K562 (cell line): Measurements from ENCODE around the gene DDX5. TPM values are rescaled to one million over a fixed set of nuclear protein-coding genes. Genes with fewer than 3 reads are reported as not detected.
A peak's percentile ranks its signal among the peaks of the same experiment; 100 is the strongest.

Experiments
- ATAC-seq: fragments of 200-7000 bp; cut with Tn5 transposase; 3 replicates; pipeline ENCODE4 v1.9.1; 2020; ENCODE audit warnings: moderate library complexity
- BruUV-seq: library from RNA; stranded (reverse); fragments of 400-500 nt; replicated peaks from 2 replicates; lab custom pipeline; 2021; lab: Mats Ljungman, UMichigan
- CTCF ChIA-PET: fragments of 300-600 bp; formaldehyde crosslinking; extraction: SDS; loops from one replicate; lab custom pipeline; 2021; ENCODE audit warnings: low intra/inter-chr PET ratio; lab: Yijun Ruan, JAX
- POLR2A ChIA-PET: fragments of 300-600, 350-650 bp; sonication (Branson Sonifier 250); formaldehyde crosslinking; extraction: SDS; loops from one replicate; lab custom pipeline; 2021; ENCODE audit warnings: antibody characterized with exemption, inconsistent platforms; lab: Yijun Ruan, JAX
- DNase-seq, 4 experiments: peaks; one replicate each; pipeline versions ENCODE4 v3.0.0 to v3.0.0-alpha.2; 2011 to 2018; ENCODE audit warnings: low spot score in 3 of 4, mixed read lengths in 3 of 4; ENCODE audit errors: extremely low read depth in 1 of 4
- FAIRE-seq: peaks from 2 replicates; lab custom pipeline; 2011; peaks lifted over from hg19 to GRCh38; lab: Jason Lieb, UNC
- H2AFZ ChIP-seq: 2 replicates; pipeline ENCODE4 v1.6.0; 2011; ENCODE audit warnings: low read depth, low read length, control low read depth, inconsistent platforms
- H3K27ac ChIP-seq: fragments of 200-600 bp; 3 replicates; pipeline ENCODE4 v1.8.0; 2011; ENCODE audit warnings: low read depth, mild to moderate bottlenecking, control low read depth, inconsistent platforms, low read length, moderate library complexity, mixed read lengths; ENCODE audit errors: extremely low read depth
- H3K27me3 ChIP-seq, 2 experiments: fragments of 300-600 bp in 1 of 2; 2 replicates in 1 of 2; 3 replicates in 1 of 2; pipeline versions ENCODE4 v1.6.0 to v1.8.0; 2011; ENCODE audit warnings: inconsistent platforms in 2 of 2, low read length in 2 of 2, mild to moderate bottlenecking in 1 of 2, mixed read lengths in 1 of 2, moderate library complexity in 1 of 2; ENCODE audit not compliant: control insufficient read depth in 2 of 2, insufficient read depth in 2 of 2
- H3K36me3 ChIP-seq: fragments of 300-600 bp; 3 replicates; pipeline ENCODE4 v1.8.0; 2011; ENCODE audit warnings: mild to moderate bottlenecking, low read length, inconsistent platforms; ENCODE audit not compliant: control insufficient read depth, insufficient read depth
- H3K4me1 ChIP-seq, 2 experiments: fragments of 200-600 bp in 1 of 2; replicated peaks in 1 of 2; 2 replicates in 1 of 2; 3 replicates in 1 of 2; pipeline versions ENCODE4 v1.5.1 to v1.8.0; 2011; ENCODE audit warnings: inconsistent platforms in 2 of 2, low read length in 2 of 2, mild to moderate bottlenecking in 1 of 2, mixed read lengths in 1 of 2, moderate library complexity in 1 of 2; ENCODE audit not compliant: control insufficient read depth in 2 of 2, insufficient read depth in 2 of 2
- H3K4me2 ChIP-seq: 2 replicates; pipeline ENCODE4 v1.6.1; 2011; ENCODE audit warnings: low read length, control low read depth, inconsistent platforms, mixed read lengths; ENCODE audit not compliant: insufficient read depth
- H3K4me3 ChIP-seq: fragments of 200-600 bp; sonication (generic), shearing (Covaris generic); 2 replicates; pipeline ENCODE4 v1.5.1; 2016; ENCODE audit warnings: control low read depth, inconsistent platforms
- H3K79me2 ChIP-seq: fragments of 200-600 bp; 3 replicates; pipeline ENCODE4 v1.8.0; 2011; ENCODE audit warnings: low read length, inconsistent platforms; ENCODE audit not compliant: control insufficient read depth, insufficient read depth
- H3K9ac ChIP-seq, 2 experiments: 2 replicates each; pipeline versions ENCODE4 v1.6.0 to v1.6.1; 2011; ENCODE audit warnings: low read depth in 2 of 2, low read length in 2 of 2, control low read depth in 1 of 2, inconsistent platforms in 1 of 2, mild to moderate bottlenecking in 1 of 2, mixed read lengths in 1 of 2; ENCODE audit not compliant: insufficient read depth in 1 of 2
- H3K9me1 ChIP-seq: one replicate; pipeline ENCODE4 v1.6.0; 2011; ENCODE audit warnings: inconsistent platforms, mild to moderate bottlenecking, low read length, moderate library complexity; ENCODE audit not compliant: control insufficient read depth, insufficient read depth
- H3K9me3 ChIP-seq: replicated peaks from 2 replicates; pipeline ENCODE4 v1.5.1; 2011; ENCODE audit warnings: low read depth, low read length, inconsistent platforms; ENCODE audit not compliant: control insufficient read depth, insufficient read depth
- H4K20me1 ChIP-seq: replicated peaks from 2 replicates; pipeline ENCODE4 v1.6.1; 2011; ENCODE audit warnings: low read length, inconsistent platforms, mixed read lengths; ENCODE audit not compliant: control insufficient read depth, insufficient read depth
- E2F6 ChIP-seq, 2 experiments: IDR thresholded peaks; 2 replicates each; pipeline ENCODE4 v1.6.1; 2011; ENCODE audit warnings: borderline replicate concordance in 1 of 2, control low read depth in 1 of 2, low read depth in 1 of 2, low read length in 1 of 2, mild to moderate bottlenecking in 1 of 2, mixed read lengths in 1 of 2, moderate library complexity in 1 of 2; ENCODE audit not compliant: insufficient read depth in 1 of 2, insufficient read length in 1 of 2, poor library complexity in 1 of 2, severe bottlenecking in 1 of 2; ENCODE audit errors: extremely low read depth in 1 of 2
- FOSL1 ChIP-seq: fragments of 200-800 bp; sonication (Bioruptor generic); conservative IDR thresholded peaks from 2 replicates; pipeline ENCODE4 v1.6.1; 2016; ENCODE audit warnings: missing genetic modification characterization, missing compliant biosample characterization
- HNRNPL ChIP-seq: fragments of 200-400 bp; formaldehyde crosslinking; IDR thresholded peaks from 2 replicates; pipeline ENCODE4 v1.6.1; 2017; ENCODE audit warnings: low read depth, mild to moderate bottlenecking, low read length
- RBM25 ChIP-seq: fragments of 200-400 bp; formaldehyde crosslinking; IDR thresholded peaks from 2 replicates; pipeline ENCODE4 v1.6.1; 2018; ENCODE audit warnings: low read length, low read depth, moderate library complexity; ENCODE audit not compliant: severe bottlenecking
- ZNF121 ChIP-seq: sonication (generic); formaldehyde crosslinking; conservative IDR thresholded peaks from 2 replicates; pipeline ENCODE4 v1.8.0; 2022; ENCODE audit warnings: missing genetic modification reagents
- WGBS: fragments of 100-300 bp; shearing (Covaris generic); methylation state at CpG from one replicate; pipeline ENCODE4 v1.1.6; 2016; ENCODE audit warnings: low coverage, mixed read lengths; ENCODE audit not compliant: insufficient coverage; ENCODE audit errors: missing lambda C conversion rate; 5-methylcytosine and 5-hydroxymethylcytosine counted together
- in situ Hi-C: fragments of 300-500 bp; cut with MboI; formaldehyde crosslinking; loops from 4 replicates; pipeline ENCODE4 v1.15.0; 2018; ENCODE audit warnings: inconsistent platforms, mixed read lengths
- intact Hi-C: fragments of 100-400 bp; cut with micrococcal nuclease; formaldehyde crosslinking; loops from 2 replicates; pipeline ENCODE4 v1.14.2; 2022
- polyA plus RNA-seq, 8 experiments: library from polyadenylated mRNA; depleted of rRNA in 4 of 8; stranded (reverse) in 5 of 8; unstranded in 3 of 8; fragments of >200 nt; fragmentation: Nextera tagmentation in 2 of 8; fragmentation: Illumina TruSeq in 1 of 8; extraction: Ambion mirVana in 2 of 8; extraction: Trizol in 1 of 8; gene quantifications; 2 replicates each; pipeline versions ENCODE4 v1.2.1 to v1.2.3, GENCODE V29; 2011 to 2014; ENCODE audit warnings: inconsistent platforms in 1 of 8, missing spikeins in 1 of 8
- total RNA-seq, 7 experiments: library from RNA; depleted of rRNA in 6 of 7; stranded (reverse); fragments of >200 nt in 6 of 7; fragmentation: Illumina TruSeq in 2 of 7; extraction: Trizol in 2 of 7; gene quantifications; 2 replicates each; pipeline versions ENCODE4 v1.2.1 to v1.2.3, GENCODE V29; 2011 to 2021; ENCODE audit warnings: low replicate concordance in 1 of 7

Gene DDX5
- total and polyA plus RNA-seq, 9 of the 15 experiments (the other 6 are each of a cell fraction or from before 2014, with no cell fraction given), result 306 to 1,639 (median 604) TPM

- Histone ChIP-seq H3K9me1 (no peaks in the 10 kb centered on the region), H3K4me3 (no peak overlapping the region), H3K9ac (no peak overlapping the region), H3K79me2 (peaks cover 25% of the 10 kb centered on the region), H3K4me2 (no peak overlapping the region), H4K20me1 (no peaks in the 10 kb centered on the region), H3K27me3 (no peaks in the 10 kb centered on the region), H3K36me3 (peaks cover 95% of the 10 kb centered on the region), H3K4me1 (no peaks in the 10 kb centered on the region), H3K27ac (no peak overlapping the region), H2AFZ (no peak overlapping the region), H3K9me3 (no peaks in the 10 kb centered on the region; the same call in 1 of the 2 replicates)
- in situ Hi-C loops, result no loop called here
- intact Hi-C loops, result no loop called here
- CTCF ChIA-PET, result no interaction called here
- BruUV-seq, result no TSS peak
- DNase-seq, result no peak
- no peak for ATAC-seq
- POLR2A ChIA-PET, result interaction anchor here (2.2 kb wide), 1 partner anchor 10 kb away, joined by 9 read pairs; no protein-coding TSS in a partner anchor
- FAIRE-seq, result no peak
- TF ChIP-seq E2F6 (IDR thresholded peaks at IDR 0.05; ENCODE audit: borderline replicate concordance in 1 of 2, extremely low read depth in 1 of 2, insufficient read depth in 1 of 2, insufficient read length in 1 of 2, low read depth in 1 of 2, low read length in 1 of 2, poor library complexity in 1 of 2, severe bottlenecking in 1 of 2), result no peak
- peak; percentile 73 for TF ChIP-seq ZNF121
- TF ChIP-seq FOSL1, result no peak
- TF ChIP-seq RBM25, result peak; percentile 6
- TF ChIP-seq HNRNPL, result no peak
- WGBS, result 100% methylated on average over 2 of the region's 2 CpGs
Observed at GRCh38 chr17:64488301-64488700, 17.8 kb downstream of the DDX5 start.
